HepG2 (cell line): Measurements from ENCODE around the gene ZNF48. TPM values are rescaled to one million over a fixed set of nuclear protein-coding genes. Genes with fewer than 3 reads are reported as not detected.

Experiments used
- MEIS1 ChIP-seq: sonication (generic); formaldehyde crosslinking; IDR thresholded peaks from 2 replicates; pipeline ENCODE4 v1.9.0; 2021; ENCODE audit warnings: mild to moderate bottlenecking, missing genetic modification reagents, moderate library complexity, borderline replicate concordance
- NR2F6 ChIP-seq, 2 experiments: IDR thresholded peaks; 2 replicates each; pipeline ENCODE4 v1.6.1; 2016; ENCODE audit warnings: antibody characterized with exemption in 1 of 2, mild to moderate bottlenecking in 1 of 2
- TOPORS ChIP-seq: sonication (generic); formaldehyde crosslinking; IDR thresholded peaks from 2 replicates; pipeline ENCODE4 v1.8.0; 2023; ENCODE audit warnings: mild to moderate bottlenecking, missing genetic modification reagents
- ZNF136 ChIP-seq: sonication (generic); formaldehyde crosslinking; IDR thresholded peaks from 2 replicates; pipeline ENCODE4 v1.8.1; 2022; ENCODE audit warnings: low read depth, mild to moderate bottlenecking, moderate library complexity, missing genetic modification reagents
- ZNF367 ChIP-seq: sonication (generic); formaldehyde crosslinking; IDR thresholded peaks from 2 replicates; pipeline ENCODE4 v1.4.0; 2020; ENCODE audit warnings: missing genetic modification reagents, borderline replicate concordance
- ZNF766 ChIP-seq: sonication (generic); formaldehyde crosslinking; IDR thresholded peaks from 2 replicates; pipeline ENCODE4 v1.5.0; 2020; ENCODE audit warnings: missing genetic modification reagents, borderline replicate concordance
- ZNF772 ChIP-seq: sonication (generic); formaldehyde crosslinking; IDR thresholded peaks from 2 replicates; pipeline ENCODE4 v1.5.0; 2020; ENCODE audit warnings: mild to moderate bottlenecking, missing genetic modification reagents
- ZSCAN9 ChIP-seq: IDR thresholded peaks from 2 replicates; pipeline ENCODE4 v1.6.1; 2016; ENCODE audit warnings: borderline replicate concordance
- polyA plus RNA-seq, 8 experiments: library from polyadenylated mRNA; depleted of rRNA in 3 of 8; stranded (reverse) in 7 of 8; unstranded in 1 of 8; fragments of >200 nt; fragmentation: Illumina TruSeq in 4 of 8; extraction: Trizol in 4 of 8; gene quantifications; 2 replicates each; pipeline versions ENCODE4 v1.2.1 to v1.2.3, GENCODE V29; 2011 to 2016; ENCODE audit warnings: low read depth in 4 of 8, missing spikeins in 1 of 8, mixed read lengths in 1 of 8; ENCODE audit not compliant: insufficient read depth in 1 of 8
- total RNA-seq, 5 experiments: library from RNA; depleted of rRNA; stranded (reverse); fragments of >200 nt; fragmentation: Illumina TruSeq; extraction: Trizol; gene quantifications; 2 replicates each; pipeline ENCODE4 v1.2.3, GENCODE V29; 2016; ENCODE audit warnings: low read depth in 1 of 5
- TF ChIP-seq, protein P1 (sequence below): sonication (generic); formaldehyde crosslinking; IDR thresholded peaks from 2 replicates; pipeline ENCODE4 v1.4.0; 2020; ENCODE audit warnings: low read depth, mild to moderate bottlenecking, missing genetic modification reagents
- TF ChIP-seq, protein P2 (sequence below): IDR thresholded peaks from 2 replicates; pipeline ENCODE4 v1.6.1; 2016; ENCODE audit warnings: low read depth
- TF ChIP-seq, protein P3 (sequence below): sonication (generic); formaldehyde crosslinking; IDR thresholded peaks from 2 replicates; pipeline ENCODE4 v1.4.0; 2020; ENCODE audit warnings: missing genetic modification reagents
- TF ChIP-seq, protein P4 (sequence below): sonication (generic); formaldehyde crosslinking; IDR thresholded peaks from 2 replicates; pipeline ENCODE4 v1.8.1; 2023; ENCODE audit warnings: mild to moderate bottlenecking, missing genetic modification reagents
- TF ChIP-seq, protein P5 (sequence below), 2 experiments: IDR thresholded peaks; 2 replicates each; pipeline ENCODE4 v1.6.1; 2011 to 2012; ENCODE audit warnings: low read length in 2 of 2, borderline replicate concordance in 1 of 2, low read depth in 1 of 2, mild to moderate bottlenecking in 1 of 2, moderate library complexity in 1 of 2
- TF ChIP-seq, protein P6 (sequence below): sonication (generic); formaldehyde crosslinking; conservative IDR thresholded peaks from 2 replicates; pipeline ENCODE4 v1.4.0; 2020; ENCODE audit warnings: missing genetic modification reagents
- TF ChIP-seq, protein P7 (sequence below): sonication (generic); formaldehyde crosslinking; IDR thresholded peaks from 2 replicates; pipeline ENCODE4 v1.4.0; 2020; ENCODE audit warnings: missing genetic modification reagents

ZNF48 gene
- total and polyA plus RNA-seq, 2 of the 13 experiments (the other 11 are each of a cell fraction or from before 2014, with no cell fraction given): 9.9 to 12.3 TPM

DNA sequence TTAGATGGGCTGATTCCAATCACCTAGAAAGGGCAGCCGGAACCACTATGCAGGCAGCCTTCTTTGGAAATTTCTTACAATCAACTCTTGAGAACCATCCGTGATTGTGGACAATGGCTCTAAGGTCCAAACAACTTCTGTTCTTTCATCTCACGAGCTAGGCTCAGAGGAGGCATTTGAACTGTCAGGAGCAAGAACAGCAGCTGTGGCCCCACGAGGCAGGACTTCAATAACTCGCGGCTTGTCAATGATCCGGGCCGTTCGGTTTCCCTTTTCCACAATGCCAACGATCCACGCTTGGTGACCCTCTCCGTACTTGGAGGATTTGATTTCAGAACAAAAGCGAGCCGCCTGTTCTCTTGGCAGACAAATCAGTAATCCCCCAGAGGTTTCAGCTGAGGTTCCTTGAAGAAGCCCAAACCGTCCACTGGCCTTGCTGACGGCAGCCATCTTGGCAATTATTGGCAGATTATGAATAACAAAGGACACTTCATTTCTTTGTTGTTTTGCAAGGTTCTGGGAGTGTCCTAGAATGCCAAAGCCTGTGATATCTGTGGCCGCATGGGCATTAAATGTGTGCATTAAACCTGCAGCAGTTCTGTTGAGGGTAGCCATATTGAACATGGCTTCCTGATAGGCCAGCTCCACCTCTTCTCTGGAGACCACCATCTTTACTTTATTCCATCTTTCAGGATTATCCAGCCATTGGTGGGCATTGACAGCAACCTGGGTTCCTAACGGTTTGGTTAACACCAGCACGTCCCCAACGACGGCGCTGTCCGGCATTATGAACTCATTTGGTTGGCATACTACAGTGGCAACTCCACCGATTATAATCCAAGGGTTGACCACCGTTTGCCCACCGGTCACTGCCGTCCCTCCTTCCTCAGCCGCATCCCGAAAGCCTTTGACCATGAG lies 49.3 kb downstream of the ZNF48 start (continued):
- TF ChIP-seq, protein P1, sequence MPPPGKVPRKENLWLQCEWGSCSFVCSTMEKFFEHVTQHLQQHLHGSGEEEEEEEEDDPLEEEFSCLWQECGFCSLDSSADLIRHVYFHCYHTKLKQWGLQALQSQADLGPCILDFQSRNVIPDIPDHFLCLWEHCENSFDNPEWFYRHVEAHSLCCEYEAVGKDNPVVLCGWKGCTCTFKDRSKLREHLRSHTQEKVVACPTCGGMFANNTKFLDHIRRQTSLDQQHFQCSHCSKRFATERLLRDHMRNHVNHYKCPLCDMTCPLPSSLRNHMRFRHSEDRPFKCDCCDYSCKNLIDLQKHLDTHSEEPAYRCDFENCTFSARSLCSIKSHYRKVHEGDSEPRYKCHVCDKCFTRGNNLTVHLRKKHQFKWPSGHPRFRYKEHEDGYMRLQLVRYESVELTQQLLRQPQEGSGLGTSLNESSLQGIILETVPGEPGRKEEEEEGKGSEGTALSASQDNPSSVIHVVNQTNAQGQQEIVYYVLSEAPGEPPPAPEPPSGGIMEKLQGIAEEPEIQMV (CRISPR knock-in tag): 0 out of 2 replicates have a peak, but pooled peaks have one; percentile 23
- TF ChIP-seq, protein P2, sequence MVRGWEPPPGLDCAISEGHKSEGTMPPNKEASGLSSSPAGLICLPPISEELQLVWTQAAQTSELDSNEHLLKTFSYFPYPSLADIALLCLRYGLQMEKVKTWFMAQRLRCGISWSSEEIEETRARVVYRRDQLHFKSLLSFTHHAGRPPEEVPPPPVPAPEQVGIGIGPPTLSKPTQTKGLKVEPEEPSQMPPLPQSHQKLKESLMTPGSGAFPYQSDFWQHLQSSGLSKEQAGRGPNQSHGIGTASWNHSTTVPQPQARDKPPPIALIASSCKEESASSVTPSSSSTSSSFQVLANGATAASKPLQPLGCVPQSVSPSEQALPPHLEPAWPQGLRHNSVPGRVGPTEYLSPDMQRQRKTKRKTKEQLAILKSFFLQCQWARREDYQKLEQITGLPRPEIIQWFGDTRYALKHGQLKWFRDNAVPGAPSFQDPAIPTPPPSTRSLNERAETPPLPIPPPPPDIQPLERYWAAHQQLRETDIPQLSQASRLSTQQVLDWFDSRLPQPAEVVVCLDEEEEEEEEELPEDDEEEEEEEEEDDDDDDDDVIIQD (CRISPR knock-in tag): 0 out of 2 replicates have a peak, but pooled peaks have one; percentile 22
- TF ChIP-seq, protein P3, sequence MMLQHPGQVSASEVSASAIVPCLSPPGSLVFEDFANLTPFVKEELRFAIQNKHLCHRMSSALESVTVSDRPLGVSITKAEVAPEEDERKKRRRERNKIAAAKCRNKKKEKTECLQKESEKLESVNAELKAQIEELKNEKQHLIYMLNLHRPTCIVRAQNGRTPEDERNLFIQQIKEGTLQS (CRISPR knock-in tag): no peak
- TF ChIP-seq ZNF367 (CRISPR knock-in tag) (no peak), ZNF136 (CRISPR knock-in tag) (no peak), ZSCAN9 (CRISPR knock-in tag) (0 out of 2 replicates have a peak, but pooled peaks have one; percentile 25), NR2F6 (IDR thresholded peaks at IDR 0.05) (no peak), NR2F6 (CRISPR knock-in tag; IDR thresholded peaks at IDR 0.05) (no peak), ZNF772 (0 out of 2 replicates have a peak, but pooled peaks have one; percentile 34), MEIS1 (CRISPR knock-in tag) (no peak), TOPORS (CRISPR knock-in tag) (0 out of 2 replicates have a peak, but pooled peaks have one; percentile 36), ZNF766 (CRISPR knock-in tag) (no peak)
- TF ChIP-seq, protein P4, sequence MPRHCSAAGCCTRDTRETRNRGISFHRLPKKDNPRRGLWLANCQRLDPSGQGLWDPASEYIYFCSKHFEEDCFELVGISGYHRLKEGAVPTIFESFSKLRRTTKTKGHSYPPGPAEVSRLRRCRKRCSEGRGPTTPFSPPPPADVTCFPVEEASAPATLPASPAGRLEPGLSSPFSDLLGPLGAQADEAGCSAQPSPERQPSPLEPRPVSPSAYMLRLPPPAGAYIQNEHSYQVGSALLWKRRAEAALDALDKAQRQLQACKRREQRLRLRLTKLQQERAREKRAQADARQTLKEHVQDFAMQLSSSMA (CRISPR knock-in tag): no peak
- TF ChIP-seq, protein P5, sequence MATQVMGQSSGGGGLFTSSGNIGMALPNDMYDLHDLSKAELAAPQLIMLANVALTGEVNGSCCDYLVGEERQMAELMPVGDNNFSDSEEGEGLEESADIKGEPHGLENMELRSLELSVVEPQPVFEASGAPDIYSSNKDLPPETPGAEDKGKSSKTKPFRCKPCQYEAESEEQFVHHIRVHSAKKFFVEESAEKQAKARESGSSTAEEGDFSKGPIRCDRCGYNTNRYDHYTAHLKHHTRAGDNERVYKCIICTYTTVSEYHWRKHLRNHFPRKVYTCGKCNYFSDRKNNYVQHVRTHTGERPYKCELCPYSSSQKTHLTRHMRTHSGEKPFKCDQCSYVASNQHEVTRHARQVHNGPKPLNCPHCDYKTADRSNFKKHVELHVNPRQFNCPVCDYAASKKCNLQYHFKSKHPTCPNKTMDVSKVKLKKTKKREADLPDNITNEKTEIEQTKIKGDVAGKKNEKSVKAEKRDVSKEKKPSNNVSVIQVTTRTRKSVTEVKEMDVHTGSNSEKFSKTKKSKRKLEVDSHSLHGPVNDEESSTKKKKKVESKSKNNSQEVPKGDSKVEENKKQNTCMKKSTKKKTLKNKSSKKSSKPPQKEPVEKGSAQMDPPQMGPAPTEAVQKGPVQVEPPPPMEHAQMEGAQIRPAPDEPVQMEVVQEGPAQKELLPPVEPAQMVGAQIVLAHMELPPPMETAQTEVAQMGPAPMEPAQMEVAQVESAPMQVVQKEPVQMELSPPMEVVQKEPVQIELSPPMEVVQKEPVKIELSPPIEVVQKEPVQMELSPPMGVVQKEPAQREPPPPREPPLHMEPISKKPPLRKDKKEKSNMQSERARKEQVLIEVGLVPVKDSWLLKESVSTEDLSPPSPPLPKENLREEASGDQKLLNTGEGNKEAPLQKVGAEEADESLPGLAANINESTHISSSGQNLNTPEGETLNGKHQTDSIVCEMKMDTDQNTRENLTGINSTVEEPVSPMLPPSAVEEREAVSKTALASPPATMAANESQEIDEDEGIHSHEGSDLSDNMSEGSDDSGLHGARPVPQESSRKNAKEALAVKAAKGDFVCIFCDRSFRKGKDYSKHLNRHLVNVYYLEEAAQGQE (IDR thresholded peaks at IDR 0.05; ENCODE audit: borderline replicate concordance in 1 of 2, low read depth in 1 of 2, low read length in 2 of 2): no peak
- TF ChIP-seq, protein P6, sequence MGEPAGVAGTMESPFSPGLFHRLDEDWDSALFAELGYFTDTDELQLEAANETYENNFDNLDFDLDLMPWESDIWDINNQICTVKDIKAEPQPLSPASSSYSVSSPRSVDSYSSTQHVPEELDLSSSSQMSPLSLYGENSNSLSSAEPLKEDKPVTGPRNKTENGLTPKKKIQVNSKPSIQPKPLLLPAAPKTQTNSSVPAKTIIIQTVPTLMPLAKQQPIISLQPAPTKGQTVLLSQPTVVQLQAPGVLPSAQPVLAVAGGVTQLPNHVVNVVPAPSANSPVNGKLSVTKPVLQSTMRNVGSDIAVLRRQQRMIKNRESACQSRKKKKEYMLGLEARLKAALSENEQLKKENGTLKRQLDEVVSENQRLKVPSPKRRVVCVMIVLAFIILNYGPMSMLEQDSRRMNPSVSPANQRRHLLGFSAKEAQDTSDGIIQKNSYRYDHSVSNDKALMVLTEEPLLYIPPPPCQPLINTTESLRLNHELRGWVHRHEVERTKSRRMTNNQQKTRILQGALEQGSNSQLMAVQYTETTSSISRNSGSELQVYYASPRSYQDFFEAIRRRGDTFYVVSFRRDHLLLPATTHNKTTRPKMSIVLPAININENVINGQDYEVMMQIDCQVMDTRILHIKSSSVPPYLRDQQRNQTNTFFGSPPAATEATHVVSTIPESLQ: no peak
- TF ChIP-seq, protein P7, sequence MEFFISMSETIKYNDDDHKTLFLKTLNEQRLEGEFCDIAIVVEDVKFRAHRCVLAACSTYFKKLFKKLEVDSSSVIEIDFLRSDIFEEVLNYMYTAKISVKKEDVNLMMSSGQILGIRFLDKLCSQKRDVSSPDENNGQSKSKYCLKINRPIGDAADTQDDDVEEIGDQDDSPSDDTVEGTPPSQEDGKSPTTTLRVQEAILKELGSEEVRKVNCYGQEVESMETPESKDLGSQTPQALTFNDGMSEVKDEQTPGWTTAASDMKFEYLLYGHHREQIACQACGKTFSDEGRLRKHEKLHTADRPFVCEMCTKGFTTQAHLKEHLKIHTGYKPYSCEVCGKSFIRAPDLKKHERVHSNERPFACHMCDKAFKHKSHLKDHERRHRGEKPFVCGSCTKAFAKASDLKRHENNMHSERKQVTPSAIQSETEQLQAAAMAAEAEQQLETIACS: peak; percentile 18; the same call in 1 of the 2 replicates
